Heart right ventricle (tissue), 16 donors: Measurements from ENCODE around the gene FLAD1. TPM values are rescaled to one million over a fixed set of nuclear protein-coding genes. Genes with fewer than 3 reads are reported as not detected.

Experiments used
- ATAC-seq, 8 donors: fragments of 200-7000 bp; cut with Tn5 transposase; one replicate each; pipeline ENCODE4 v1.9.1; 2020; ENCODE audit warnings: mild to moderate bottlenecking in 8 of 8, moderate library complexity in 8 of 8, moderate number of reproducible peaks in 1 of 8
- DNase-seq, 2 donors: peaks; one replicate each; pipeline ENCODE4 v3.0.0-alpha.2; 2020
- H3K27ac ChIP-seq, 10 donors: fragments of 200-600 bp; sonication (generic) in 2 of 10; one replicate each; pipeline versions ENCODE4 v1.5.0 to v1.8.0; 2020 to 2022; ENCODE audit warnings: mild to moderate bottlenecking in 3 of 10
- H3K27me3 ChIP-seq, 7 donors: fragments of 200-600 bp; one replicate each; pipeline ENCODE4 v1.8.0; 2021 to 2022; ENCODE audit warnings: mild to moderate bottlenecking in 2 of 7
- H3K36me3 ChIP-seq, 9 donors: fragments of 200-600 bp; sonication (generic) in 1 of 9; one replicate each; pipeline versions ENCODE4 v1.5.0 to v1.8.0; 2020 to 2022; ENCODE audit warnings: mild to moderate bottlenecking in 2 of 9
- H3K4me1 ChIP-seq, 9 donors: fragments of 200-600 bp; sonication (generic) in 1 of 9; one replicate each; pipeline versions ENCODE4 v1.5.0 to v1.8.0; 2020 to 2022; ENCODE audit warnings: mild to moderate bottlenecking in 4 of 9
- H3K4me3 ChIP-seq, 10 donors: fragments of 200-600 bp; sonication (generic) in 2 of 10; one replicate each; pipeline versions ENCODE4 v1.5.0 to v1.8.0; 2020 to 2022; ENCODE audit warnings: mild to moderate bottlenecking in 7 of 10, moderate library complexity in 2 of 10
- H3K9me3 ChIP-seq, 11 donors: fragments of 200-600 bp in 10 of 11; sonication (generic) in 2 of 11; one replicate each; pipeline versions ENCODE4 v1.5.0 to v1.8.0; 2013 to 2022; ENCODE audit warnings: mild to moderate bottlenecking in 2 of 11, control low read depth in 1 of 11, moderate library complexity in 1 of 11
- CTCF ChIP-seq, 9 donors: fragments of 200-600 bp; sonication (generic) in 2 of 9; IDR thresholded peaks; one replicate each; pipeline versions ENCODE4 v1.5.0 to v1.8.0; 2021 to 2022; ENCODE audit warnings: antibody characterized with exemption in 9 of 9, mild to moderate bottlenecking in 5 of 9, moderate library complexity in 1 of 9
- WGBS, 2 donors: extraction: QIAGEN DNeasy Blood & Tissue Kit; methylation state at CpG; one replicate each; pipeline ENCODE4 v1.1.7; 2013; ENCODE audit warnings: inconsistent platforms in 1 of 2; 5-methylcytosine and 5-hydroxymethylcytosine counted together
- intact Hi-C, 10 donors: fragments of 100-400 bp; cut with DNase I; formaldehyde crosslinking; loops; one replicate each; pipeline versions ENCODE4 v1.11.1 to v1.14.2; 2022
- long read RNA-seq, 3 donors: library from polyadenylated mRNA; unstranded; transcript quantifications; one replicate each; pipeline ENCODE4 v2.0.0, GENCODE V29; 2020 to 2021
- polyA plus RNA-seq, 2 donors: library from polyadenylated mRNA; stranded (reverse); fragments of 200-250 nt; gene quantifications; one replicate each; pipeline ENCODE4 v1.2.3, GENCODE V29; 2013
- total RNA-seq, 10 donors: library from RNA; stranded (reverse); fragmentation: NEBNext Ultra II Directional in 3 of 10; extraction: Animal tissue kit (Norgen Biotek cat#: 25700) in 3 of 10; gene quantifications; one replicate each; pipeline versions ENCODE4 v1.2.1 to v1.2.4, GENCODE V29; 2021 to 2023
- donor health status: Arrhythmogenic right ventricular cardiomyopathy.
- donor health status: ischemic (EF 13 %, LVEDD 7.1; RV severe dilation, severe dysfunction).
- donor health status: healthy with polysubstance abuse.
- donor health status: DM: no; HTN: yes; CAD: no.
- donor health status: DM: no; HTN: no; CAD: no.
- donor health status: ischemic (EF 25% LVEDD 6.9; RV normal size, moderate dysfunction).
- donor health status: ischemic (EF 25% LVEDD 5.7; RV mildly dilated, moderate dysfunction).
- donor health status: healthy.
- donor health status: DM: yes; HTN: yes; CAD: no.
- donor health status: Ischemic cardiomyopathy.
- donor health status: ischemic (EF 35%, LVEDD 5.7; RV mildly dilated, moderate dysfunction).
- donor health status: nonischemic (EF 11% LVEDD 7.7; RV severe dilation, severe dysfunction).
- donor health status: DM: yes; HTN: yes; CAD: no.
- donor health status: PGD.
- donor health status: ischemic (EF 29% LVEDD 5.4; RV normal size, mild dysfunction).
- donor health status: nonischemic (EF 23%, LVEDD 6.1; RV moderate dilation, normal function).

FLAD1 gene
- total RNA-seq = 10 to 100 TPM; 20.1 to 36.8 (median 24.1) TPM
- polyA plus RNA-seq = 10 to 100 TPM; 25.1 to 41.6 TPM
- long read RNA-seq, donor 1, transcript FLAD1-203 (8 exons, 1,730 nt) = major isoform, 12 of 30 reads
- long read RNA-seq, donor 1, partial matches to known transcripts = 9 of 30 reads
- long read RNA-seq, donor 1, other reads (novel, unspliced or antisense) = 8 of 30 reads
- long read RNA-seq, donor 2, transcript FLAD1-203 (8 exons, 1,730 nt) = major isoform, 14 of 32 reads
- long read RNA-seq, donor 2, partial matches to known transcripts = 9 of 32 reads
- long read RNA-seq, donor 2, other reads (novel, unspliced or antisense) = 6 of 32 reads
- long read RNA-seq, donor 3, transcript FLAD1-203 (8 exons, 1,730 nt) = major isoform, 43 of 62 reads
- long read RNA-seq, donor 3, partial matches to known transcripts = 5 of 62 reads
- long read RNA-seq, donor 3, other reads (novel, unspliced or antisense) = 11 of 62 reads

- no peaks in the 10 kb centered on the region for H3K27me3 ChIP-seq
- H3K4me3 ChIP-seq = peak within 1 kb of the TSS; percentile 48 to 81 (median 71)
- ATAC-seq (peak; percentile 98 to 100 (median 100)), DNase-seq (peak; percentile 91 to 100)
- H3K36me3 ChIP-seq = peaks cover 0 to 38% (median 4%) of the 10 kb centered on the region in 9 donors
- intact Hi-C loops = loop anchor here in 2 of 10 donors (1.0 to 2.0 kb wide), 2 partner anchors 8 to 16 kb away; no protein-coding TSS in a partner anchor
- peak within 1 kb of the TSS in 9 of 10 donors; percentile 41 to 87 (median 77) for H3K27ac ChIP-seq
- no peaks in the 10 kb centered on the region for H3K9me3 ChIP-seq
- WGBS, 2 donors = 0% methylated on average over 26 of the region's 26 CpGs
- peaks cover 7 to 28% (median 17%) of the 10 kb centered on the region in 9 donors for H3K4me1 ChIP-seq
- no peak for TF ChIP-seq CTCF (IDR thresholded peaks at IDR 0.05)
These were observed at the start of gene FLAD1 for GRCh38 chr1:154982897-154983648. FLAD1 (plus strand) TSS chr1:154983344; CDS start chr1:154983695, 351 bp downstream.

GRCh38 chr1:154934358-154934948, 48.7 kb upstream of the FLAD1 start:
- no peak for TF ChIP-seq CTCF (IDR thresholded peaks at IDR 0.05)
- Histone ChIP-seq H3K27me3 (no peaks in the 10 kb centered on the region), H3K36me3 (peaks cover 0 to 27% (median 8%) of the 10 kb centered on the region in 9 donors), H3K27ac (no peak overlapping the region), H3K9me3 (no peaks in the 10 kb centered on the region), H3K4me1 (peaks cover 7 to 27% (median 21%) of the 10 kb centered on the region in 9 donors), H3K4me3 (no peak overlapping the region)
- 96 to 97% methylated on average over 5 of the region's 5 CpGs for WGBS, 2 donors
- ATAC-seq (no peak), DNase-seq (no peak)
- intact Hi-C loops = loop anchor here in 1 of 10 donors (10.0 kb wide), 1 partner anchor 370 kb away; the partner anchor contains the start of gene CHRNB2

- no peak for TF ChIP-seq CTCF (IDR thresholded peaks at IDR 0.05)
- ATAC-seq (no peak), DNase-seq (no peak)
- 43 to 44% methylated on average over 27 of the region's 27 CpGs for WGBS, 2 donors
- H3K36me3 ChIP-seq = peaks cover 0 to 16% (median 5%) of the 10 kb centered on the region in 9 donors
- no peaks in the 10 kb centered on the region for H3K27me3 ChIP-seq
- no peaks in the 10 kb centered on the region for H3K9me3 ChIP-seq
- peak overlapping the region; percentile 44 to 70 (median 64) for H3K4me3 ChIP-seq
- H3K4me1 ChIP-seq = peaks cover 7 to 37% (median 22%) of the 10 kb centered on the region in 9 donors
- intact Hi-C loops = loop anchor here in 5 of 10 donors (1.0 to 10.0 kb wide), 5 partner anchors 24 to 379 kb away; partner anchors contain the start of genes UBE2Q1 (in 3 of the 5) and CHRNB2 (in 1 of the 5)
- H3K27ac ChIP-seq = peak overlapping the region; percentile 87 to 99 (median 96)
These were observed 47.2 kb upstream of the FLAD1 start for GRCh38 chr1:154935749-154936554.
